Smooth muscle cell (in vitro differentiated cells): ENCODE measurements around the gene CCDC184. TPM values are rescaled to one million over a fixed set of nuclear protein-coding genes. Genes with fewer than 3 reads are reported as not detected.

ENCODE experiments used
- DNase-seq: peaks from one replicate; lab custom pipeline; 2025; ENCODE audit not compliant: unreplicated experiment; lab: John Stamatoyannopoulos, UW
- H2AFZ ChIP-seq: fragments of 200-600 bp; sonication (generic); 2 replicates; pipeline ENCODE4 v1.6.0; 2016; ENCODE audit warnings: antibody characterized with exemption, low read depth, mild to moderate bottlenecking
- H3F3A ChIP-seq: fragments of 200-600 bp; sonication (generic); 2 replicates; pipeline ENCODE4 v1.6.0; 2017; ENCODE audit warnings: antibody characterized with exemption, low read depth
- H3K27ac ChIP-seq: fragments of 200-600 bp; sonication (generic); 2 replicates; pipeline ENCODE4 v1.5.1; 2016; ENCODE audit warnings: low read depth, mild to moderate bottlenecking
- H3K27me3 ChIP-seq: fragments of 200-600 bp; sonication (generic); 2 replicates; pipeline ENCODE4 v1.6.1; 2016; ENCODE audit warnings: low read depth, mild to moderate bottlenecking
- H3K36me3 ChIP-seq: fragments of 200-600 bp; sonication (generic); 2 replicates; pipeline ENCODE4 v1.5.1; 2016; ENCODE audit warnings: low read depth
- H3K4me1 ChIP-seq: fragments of 200-600 bp; sonication (generic); 2 replicates; pipeline ENCODE4 v1.5.1; 2016; ENCODE audit warnings: low read depth
- H3K4me2 ChIP-seq: fragments of 200-600 bp; sonication (generic); 2 replicates; pipeline ENCODE4 v1.6.0; 2016; ENCODE audit warnings: mild to moderate bottlenecking
- H3K4me3 ChIP-seq: fragments of 200-600 bp; sonication (generic); 2 replicates; pipeline ENCODE4 v1.5.1; 2016; ENCODE audit warnings: mild to moderate bottlenecking
- H3K79me2 ChIP-seq: fragments of 200-600 bp; sonication (generic); 2 replicates; pipeline ENCODE4 v1.6.0; 2016; ENCODE audit warnings: low read depth, mild to moderate bottlenecking
- H3K9ac ChIP-seq: fragments of 200-600 bp; sonication (generic); 2 replicates; pipeline ENCODE4 v1.6.0; 2016; ENCODE audit warnings: low read depth
- H3K9me3 ChIP-seq: fragments of 200-600 bp; sonication (generic); replicated peaks from 2 replicates; pipeline ENCODE4 v1.5.1; 2016; ENCODE audit warnings: low read depth
- H4K20me1 ChIP-seq: fragments of 200-600 bp; sonication (generic); 2 replicates; pipeline ENCODE4 v1.6.0; 2016; ENCODE audit warnings: low read depth
- WGBS: methylation state at CpG from one replicate; pipeline ENCODE4 v1.1.7; 2016; ENCODE audit warnings: low lambda C conversion rate; 5-methylcytosine and 5-hydroxymethylcytosine counted together
- polyA plus RNA-seq: library from polyadenylated mRNA; unstranded; fragments of >200 nt; fragmentation: Nextera tagmentation; extraction: Ambion mirVana; gene quantifications from 2 replicates; pipeline ENCODE4 v1.2.1, GENCODE V29; 2016
- total RNA-seq: library from RNA; depleted of rRNA; stranded (reverse); fragments of >200 nt; gene quantifications from 2 replicates; pipeline ENCODE4 v1.2.3, GENCODE V29; 2014
- TF ChIP-seq, protein P1 (sequence below): fragments of 200-600 bp; sonication (generic); IDR thresholded peaks from 2 replicates; pipeline ENCODE4 v1.5.1; 2017; ENCODE audit warnings: borderline replicate concordance, mild to moderate bottlenecking, antibody characterized with exemption; ENCODE audit not compliant: insufficient read depth, poor library complexity, severe bottlenecking

CCDC184 gene
- total and polyA plus RNA-seq, 2 experiments from 2014 or later: 23.7 to 74.1 TPM

DNA sequence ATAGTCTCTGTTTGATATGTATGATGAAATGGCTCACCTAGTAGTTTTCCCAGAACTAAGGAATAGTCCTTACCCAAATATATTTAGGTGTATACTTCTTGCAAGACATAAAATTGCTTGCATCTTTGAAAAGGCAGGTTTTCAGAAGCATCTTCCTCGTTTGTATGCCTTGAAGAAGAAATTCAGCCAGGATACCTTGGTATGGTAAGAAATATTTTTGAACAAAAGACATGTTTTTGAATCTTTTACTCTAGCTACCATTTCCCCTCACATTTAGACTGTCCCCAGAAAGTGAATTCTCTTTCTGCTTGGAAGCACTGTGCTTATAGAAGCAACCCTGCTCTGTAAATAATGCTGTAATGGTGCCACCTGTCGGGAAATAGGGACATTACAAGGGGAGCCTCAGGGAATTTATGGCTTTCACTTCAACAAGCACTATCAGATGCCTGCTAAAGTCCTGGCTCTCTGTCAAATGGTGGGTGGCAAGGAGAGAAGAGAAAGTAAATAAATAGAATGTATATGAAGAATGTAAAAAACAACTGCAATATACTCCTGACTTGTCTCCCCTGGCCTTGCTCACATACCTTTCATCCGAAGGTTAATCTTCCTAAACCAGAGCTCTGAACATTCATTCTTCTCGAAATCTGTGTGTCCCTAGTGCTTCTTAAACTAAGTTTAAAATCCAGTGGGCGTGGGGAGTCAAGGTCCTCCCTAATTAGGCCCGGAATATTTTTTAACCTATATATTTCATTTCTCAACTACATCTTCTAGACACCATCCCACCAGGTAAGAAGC lies 6.1 kb downstream of the CCDC184 start:
- TF ChIP-seq, protein P1, sequence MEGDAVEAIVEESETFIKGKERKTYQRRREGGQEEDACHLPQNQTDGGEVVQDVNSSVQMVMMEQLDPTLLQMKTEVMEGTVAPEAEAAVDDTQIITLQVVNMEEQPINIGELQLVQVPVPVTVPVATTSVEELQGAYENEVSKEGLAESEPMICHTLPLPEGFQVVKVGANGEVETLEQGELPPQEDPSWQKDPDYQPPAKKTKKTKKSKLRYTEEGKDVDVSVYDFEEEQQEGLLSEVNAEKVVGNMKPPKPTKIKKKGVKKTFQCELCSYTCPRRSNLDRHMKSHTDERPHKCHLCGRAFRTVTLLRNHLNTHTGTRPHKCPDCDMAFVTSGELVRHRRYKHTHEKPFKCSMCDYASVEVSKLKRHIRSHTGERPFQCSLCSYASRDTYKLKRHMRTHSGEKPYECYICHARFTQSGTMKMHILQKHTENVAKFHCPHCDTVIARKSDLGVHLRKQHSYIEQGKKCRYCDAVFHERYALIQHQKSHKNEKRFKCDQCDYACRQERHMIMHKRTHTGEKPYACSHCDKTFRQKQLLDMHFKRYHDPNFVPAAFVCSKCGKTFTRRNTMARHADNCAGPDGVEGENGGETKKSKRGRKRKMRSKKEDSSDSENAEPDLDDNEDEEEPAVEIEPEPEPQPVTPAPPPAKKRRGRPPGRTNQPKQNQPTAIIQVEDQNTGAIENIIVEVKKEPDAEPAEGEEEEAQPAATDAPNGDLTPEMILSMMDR: peak; percentile 82
- Histone ChIP-seq H3K27ac (peak overlapping the region; percentile 45), H2AFZ (no peak overlapping the region), H3K9ac (no peak overlapping the region), H4K20me1 (peaks cover 11% of the 10 kb centered on the region), H3K79me2 (peaks cover 31% of the 10 kb centered on the region), H3K27me3 (no peaks in the 10 kb centered on the region), H3F3A (peaks cover 25% of the 10 kb centered on the region), H3K4me1 (peaks cover 6% of the 10 kb centered on the region), H3K36me3 (no peaks in the 10 kb centered on the region), H3K4me2 (peak overlapping the region; percentile 90), H3K4me3 (no peak overlapping the region), H3K9me3 (no peaks in the 10 kb centered on the region)
- DNase-seq: peak; percentile 31
- WGBS: 43% methylated on average over 6 of the region's 6 CpGs

DNA sequence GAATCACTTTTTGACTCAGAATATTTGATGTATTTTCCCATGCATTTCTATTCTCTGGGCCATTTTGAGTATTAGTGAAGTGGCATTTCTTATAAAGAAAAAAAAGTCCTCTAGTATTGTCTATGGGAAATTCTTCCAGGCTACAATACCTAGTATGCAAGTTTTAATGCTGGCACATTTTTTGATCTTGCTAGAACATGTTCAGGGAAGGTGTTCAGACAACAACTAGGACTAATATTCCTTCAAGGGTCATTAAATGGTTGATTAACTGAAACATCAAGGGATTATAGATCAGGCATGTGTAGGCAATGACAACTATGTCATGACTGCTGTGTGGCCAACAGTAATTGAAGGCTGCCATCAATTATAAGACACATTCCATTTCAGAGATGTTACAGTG lies 7.7 kb downstream of the CCDC184 start:
- DNase-seq: no peak
- TF ChIP-seq, protein P1: no peak
- no peak overlapping the region for H3K9ac ChIP-seq

DNA sequence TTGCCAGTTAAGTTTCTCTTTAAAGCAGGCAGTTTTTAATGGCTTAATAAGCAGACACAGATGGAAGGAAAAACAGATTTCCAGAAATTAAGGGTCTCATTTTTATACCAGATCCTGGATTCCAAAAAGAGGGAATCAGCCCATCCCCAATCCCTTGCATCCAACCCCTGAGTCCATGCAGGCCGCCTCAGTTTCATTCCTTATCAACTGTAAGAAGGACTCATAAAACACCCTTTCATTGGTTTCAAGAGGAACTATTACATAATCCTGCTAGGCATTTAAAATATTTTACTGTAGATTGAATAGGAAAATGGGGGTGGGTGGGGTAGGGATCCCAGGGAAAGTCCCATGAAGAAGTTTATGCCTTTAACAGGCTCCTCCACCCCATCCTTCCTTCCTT lies 9.4 kb downstream of the CCDC184 start:
- WGBS: 17% methylated on average over 1 of the region's 1 CpG
- H2AFZ ChIP-seq: no peak overlapping the region

More for the DNA sequence above, 7.7 kb downstream of the CCDC184 start:
- no peak overlapping the region for H2AFZ ChIP-seq
- no peaks in the 10 kb centered on the region for H3K36me3 ChIP-seq
- no peaks in the 10 kb centered on the region for H3K27me3 ChIP-seq
- peaks cover 25% of the 10 kb centered on the region for H3F3A ChIP-seq
- H3K4me3 ChIP-seq: no peak overlapping the region
- H3K27ac ChIP-seq: peak overlapping the region; percentile 9
- peaks cover 15% of the 10 kb centered on the region for H3K79me2 ChIP-seq
- peaks cover 4% of the 10 kb centered on the region for H4K20me1 ChIP-seq
- H3K9me3 ChIP-seq: no peaks in the 10 kb centered on the region
- H3K4me2 ChIP-seq: no peak overlapping the region
- peaks cover 15% of the 10 kb centered on the region for H3K4me1 ChIP-seq

More for the DNA sequence above, 9.4 kb downstream of the CCDC184 start:
- Histone ChIP-seq H3K27ac (peak overlapping the region; percentile 54), H3K4me2 (peak overlapping the region; percentile 55), H3F3A (peaks cover 25% of the 10 kb centered on the region), H3K4me3 (no peak overlapping the region), H4K20me1 (no peaks in the 10 kb centered on the region), H3K9me3 (no peaks in the 10 kb centered on the region), H3K79me2 (no peaks in the 10 kb centered on the region), H3K27me3 (no peaks in the 10 kb centered on the region), H3K9ac (no peak overlapping the region), H3K36me3 (no peaks in the 10 kb centered on the region), H3K4me1 (peaks cover 22% of the 10 kb centered on the region)
- no peak for DNase-seq
- TF ChIP-seq, protein P1: no peak
